Astrocyte (in vitro differentiated cells and primary cell): ENCODE measurements around the gene LRRC4C. TPM values are rescaled to one million over a fixed set of nuclear protein-coding genes. Genes with fewer than 3 reads are reported as not detected.

Experiments used
- DNase-seq: peaks from one replicate; pipeline ENCODE4 v3.0.0-alpha.2; 2010; ENCODE audit warnings: low read depth
- FAIRE-seq: peaks from 2 replicates; lab custom pipeline; 2011; peaks lifted over from hg19 to GRCh38; lab: Jason Lieb, UNC
- H2AFZ ChIP-seq: 2 replicates; pipeline ENCODE4 v1.6.0; 2012; ENCODE audit warnings: low read depth, low read length, inconsistent platforms
- H3K27ac ChIP-seq: 2 replicates; pipeline ENCODE4 v1.5.1; 2011; ENCODE audit warnings: low read depth, low read length, inconsistent platforms
- H3K27me3 ChIP-seq: 2 replicates; pipeline ENCODE4 v1.6.0; 2011; ENCODE audit warnings: low read length, inconsistent platforms; ENCODE audit not compliant: insufficient read depth
- H3K36me3 ChIP-seq: 2 replicates; pipeline ENCODE4 v1.5.1; 2011; ENCODE audit warnings: low read length, inconsistent platforms; ENCODE audit not compliant: insufficient read depth
- H3K4me1 ChIP-seq: 2 replicates; pipeline ENCODE4 v1.5.1; 2011; ENCODE audit warnings: low read length, inconsistent platforms; ENCODE audit not compliant: insufficient read depth
- H3K4me2 ChIP-seq: 2 replicates; pipeline ENCODE4 v1.6.0; 2012; ENCODE audit warnings: low read length, inconsistent platforms
- H3K4me3 ChIP-seq: 2 replicates; pipeline ENCODE4 v1.5.1; 2011; ENCODE audit warnings: low read depth, mild to moderate bottlenecking, low read length, inconsistent platforms; ENCODE audit not compliant: insufficient read depth
- H3K79me2 ChIP-seq: 2 replicates; pipeline ENCODE4 v1.6.0; 2012; ENCODE audit warnings: mild to moderate bottlenecking, low read length, inconsistent platforms; ENCODE audit not compliant: insufficient read depth
- H3K9ac ChIP-seq: 2 replicates; pipeline ENCODE4 v1.6.0; 2012; ENCODE audit warnings: mild to moderate bottlenecking, low read length, inconsistent platforms
- H3K9me3 ChIP-seq: 2 replicates; pipeline ENCODE4 v1.5.1; 2012; ENCODE audit warnings: low read depth, mild to moderate bottlenecking, low read length, inconsistent platforms; ENCODE audit not compliant: insufficient read depth
- H4K20me1 ChIP-seq: 2 replicates; pipeline ENCODE4 v1.6.0; 2012; ENCODE audit warnings: low read length, inconsistent platforms; ENCODE audit not compliant: insufficient read depth
- H3K27ac Mint-ChIP-seq: one replicate; pipeline ENCODE4 v1.8.0; 2021; ENCODE audit warnings: mild to moderate bottlenecking, mixed read lengths; ENCODE audit not compliant: unreplicated experiment
- H3K27me3 Mint-ChIP-seq: one replicate; pipeline ENCODE4 v1.8.0; 2021; ENCODE audit warnings: low read depth, mixed read lengths; ENCODE audit not compliant: unreplicated experiment
- H3K36me3 Mint-ChIP-seq: one replicate; pipeline ENCODE4 v1.8.0; 2021; ENCODE audit warnings: low read depth, mixed read lengths; ENCODE audit not compliant: unreplicated experiment
- H3K4me1 Mint-ChIP-seq: one replicate; pipeline ENCODE4 v1.8.0; 2021; ENCODE audit warnings: low read depth, mixed read lengths; ENCODE audit not compliant: unreplicated experiment
- H3K4me3 Mint-ChIP-seq: one replicate; pipeline ENCODE4 v1.8.0; 2021; ENCODE audit warnings: mild to moderate bottlenecking, moderate library complexity, mixed read lengths; ENCODE audit not compliant: unreplicated experiment
- H3K9me3 Mint-ChIP-seq: one replicate; pipeline ENCODE4 v1.8.0; 2021; ENCODE audit warnings: mild to moderate bottlenecking, mixed read lengths; ENCODE audit not compliant: unreplicated experiment
- EZH2 ChIP-seq: IDR thresholded peaks from 2 replicates; pipeline ENCODE4 v1.6.1; 2012; ENCODE audit warnings: mild to moderate bottlenecking, low read length, inconsistent platforms; ENCODE audit not compliant: insufficient read depth
- total RNA-seq: library from RNA; stranded (reverse); gene quantifications from 2 replicates; pipeline ENCODE4 v1.2.1, GENCODE V29; 2021
- TF ChIP-seq, protein P1 (sequence below): IDR thresholded peaks from 2 replicates; pipeline ENCODE4 v1.5.1; 2011; ENCODE audit warnings: low read depth, mild to moderate bottlenecking, inconsistent platforms, low read length, moderate library complexity; ENCODE audit not compliant: insufficient read depth

The LRRC4C gene
- total RNA-seq, 1 donor from 2014 or later, result 9.0 TPM

DNA sequence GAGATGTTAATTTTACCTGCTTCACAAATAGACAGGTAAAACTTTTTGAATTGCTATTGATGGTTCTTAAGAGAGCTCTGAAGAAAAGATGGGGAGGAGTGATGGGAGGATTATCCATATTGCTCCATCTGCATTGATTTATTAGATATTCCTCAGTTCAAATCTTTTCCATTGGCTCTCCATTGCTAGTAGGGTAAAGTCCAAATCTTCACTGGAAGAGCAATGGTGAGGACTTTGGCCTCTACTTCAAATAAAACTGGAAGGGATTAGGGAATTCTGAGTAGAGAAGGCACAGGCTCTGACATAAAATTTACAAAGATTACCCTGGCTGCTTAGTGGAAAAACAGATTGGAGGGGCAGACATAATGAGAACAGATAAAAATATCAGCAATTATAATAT, 1024.1 kb downstream of the LRRC4C start:
- Histone ChIP-seq H3K27me3 (no peaks in the 10 kb centered on the region), H3K4me2 (no peak overlapping the region), H2AFZ (no peak overlapping the region), H3K4me1 (no peaks in the 10 kb centered on the region), H3K36me3 (no peaks in the 10 kb centered on the region), H4K20me1 (no peaks in the 10 kb centered on the region), H3K4me3 (no peak overlapping the region), H3K9me3 (no peaks in the 10 kb centered on the region), H3K27ac (no peak overlapping the region), H3K9ac (no peak overlapping the region), H3K79me2 (no peaks in the 10 kb centered on the region)
- no peaks in the 10 kb centered on the region for H3K36me3 Mint-ChIP-seq
- no peaks in the 10 kb centered on the region for H3K4me1 Mint-ChIP-seq
- H3K4me3 Mint-ChIP-seq, result no peak overlapping the region
- no peak overlapping the region for H3K27ac Mint-ChIP-seq
- DNase-seq (no peak), FAIRE-seq (no peak)
- no peaks in the 10 kb centered on the region for H3K9me3 Mint-ChIP-seq
- TF ChIP-seq, protein P1, sequence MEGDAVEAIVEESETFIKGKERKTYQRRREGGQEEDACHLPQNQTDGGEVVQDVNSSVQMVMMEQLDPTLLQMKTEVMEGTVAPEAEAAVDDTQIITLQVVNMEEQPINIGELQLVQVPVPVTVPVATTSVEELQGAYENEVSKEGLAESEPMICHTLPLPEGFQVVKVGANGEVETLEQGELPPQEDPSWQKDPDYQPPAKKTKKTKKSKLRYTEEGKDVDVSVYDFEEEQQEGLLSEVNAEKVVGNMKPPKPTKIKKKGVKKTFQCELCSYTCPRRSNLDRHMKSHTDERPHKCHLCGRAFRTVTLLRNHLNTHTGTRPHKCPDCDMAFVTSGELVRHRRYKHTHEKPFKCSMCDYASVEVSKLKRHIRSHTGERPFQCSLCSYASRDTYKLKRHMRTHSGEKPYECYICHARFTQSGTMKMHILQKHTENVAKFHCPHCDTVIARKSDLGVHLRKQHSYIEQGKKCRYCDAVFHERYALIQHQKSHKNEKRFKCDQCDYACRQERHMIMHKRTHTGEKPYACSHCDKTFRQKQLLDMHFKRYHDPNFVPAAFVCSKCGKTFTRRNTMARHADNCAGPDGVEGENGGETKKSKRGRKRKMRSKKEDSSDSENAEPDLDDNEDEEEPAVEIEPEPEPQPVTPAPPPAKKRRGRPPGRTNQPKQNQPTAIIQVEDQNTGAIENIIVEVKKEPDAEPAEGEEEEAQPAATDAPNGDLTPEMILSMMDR, result no peak
- TF ChIP-seq EZH2, result no peak
- H3K27me3 Mint-ChIP-seq, result no peaks in the 10 kb centered on the region

DNA sequence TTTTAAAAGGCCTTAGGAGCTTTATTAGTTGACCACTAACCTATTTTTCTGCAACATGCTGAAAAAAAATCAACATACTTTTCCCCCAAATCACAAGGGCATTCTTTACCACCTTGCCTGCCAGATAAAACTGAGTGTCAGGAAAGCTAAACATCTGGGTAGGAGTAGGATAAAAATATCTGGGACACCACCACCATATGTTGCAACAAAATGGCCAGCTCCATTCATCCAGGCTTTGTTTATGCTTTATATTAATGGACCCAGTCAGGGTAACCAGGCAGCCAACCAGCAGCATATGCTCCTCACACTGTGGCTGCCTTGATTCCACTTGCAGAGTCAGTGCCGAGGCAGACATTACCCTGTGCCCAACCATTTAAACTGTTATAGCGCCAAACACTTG, 1024.5 kb downstream of the LRRC4C start:
- no peak for TF ChIP-seq EZH2
- TF ChIP-seq, protein P1, result no peak
- Mint-ChIP-seq H3K9me3 (no peaks in the 10 kb centered on the region), H3K36me3 (no peaks in the 10 kb centered on the region), H3K4me3 (no peak overlapping the region), H3K4me1 (no peaks in the 10 kb centered on the region), H3K27me3 (no peaks in the 10 kb centered on the region), H3K27ac (no peak overlapping the region)
- H3K36me3 ChIP-seq, result no peaks in the 10 kb centered on the region
- no peak overlapping the region for H3K4me3 ChIP-seq
- H2AFZ ChIP-seq, result no peak overlapping the region
- no peak overlapping the region for H3K9ac ChIP-seq
- DNase-seq, result no peak
- H3K79me2 ChIP-seq, result no peaks in the 10 kb centered on the region
- no peaks in the 10 kb centered on the region for H3K27me3 ChIP-seq
- H3K27ac ChIP-seq, result no peak overlapping the region
- no peaks in the 10 kb centered on the region for H4K20me1 ChIP-seq
- no peak overlapping the region for H3K4me2 ChIP-seq
- no peaks in the 10 kb centered on the region for H3K4me1 ChIP-seq
- no peaks in the 10 kb centered on the region for H3K9me3 ChIP-seq
- no peak for FAIRE-seq

GRCh38 chr11:40432358-40432757, 1027.1 kb downstream of the LRRC4C start:
- FAIRE-seq, result no peak
- no peak overlapping the region for H3K4me3 ChIP-seq
- no peak overlapping the region for H3K27ac Mint-ChIP-seq
- no peaks in the 10 kb centered on the region for H3K27me3 Mint-ChIP-seq
- no peaks in the 10 kb centered on the region for H4K20me1 ChIP-seq
- H3K36me3 Mint-ChIP-seq, result no peaks in the 10 kb centered on the region
- H3K79me2 ChIP-seq, result no peaks in the 10 kb centered on the region
- H3K27ac ChIP-seq, result no peak overlapping the region
- no peaks in the 10 kb centered on the region for H3K27me3 ChIP-seq
- no peaks in the 10 kb centered on the region for H3K4me1 ChIP-seq
- DNase-seq, result no peak
- H3K9me3 Mint-ChIP-seq, result no peaks in the 10 kb centered on the region
- H3K4me3 Mint-ChIP-seq, result no peak overlapping the region
- no peaks in the 10 kb centered on the region for H3K36me3 ChIP-seq
- no peak for TF ChIP-seq EZH2
- TF ChIP-seq, protein P1, result no peak
- H3K9ac ChIP-seq, result no peak overlapping the region
- H3K9me3 ChIP-seq, result no peaks in the 10 kb centered on the region
- H3K4me1 Mint-ChIP-seq, result no peaks in the 10 kb centered on the region
- H2AFZ ChIP-seq, result no peak overlapping the region
- no peak overlapping the region for H3K4me2 ChIP-seq
